GM23338 (cell line): ENCODE measurements around the gene KCNQ1OT1. TPM values are rescaled to one million over a fixed set of nuclear protein-coding genes. Genes with fewer than 3 reads are reported as not detected.

Experiments
- ATAC-seq: fragments of 200-7000 bp; cut with Tn5 transposase; 3 replicates; pipeline ENCODE4 v1.9.1; 2020
- DNase-seq: peaks from one replicate; pipeline ENCODE4 v3.0.0-alpha.2; 2015; ENCODE audit warnings: low spot score
- H2AFZ ChIP-seq: fragments of 200-600 bp; sonication (generic); 2 replicates; pipeline ENCODE4 v1.8.0; 2016; ENCODE audit warnings: antibody characterized with exemption, mild to moderate bottlenecking, moderate library complexity
- H3F3A ChIP-seq: fragments of 200-600 bp; sonication (generic); replicated peaks from 2 replicates; pipeline ENCODE4 v1.8.0; 2017; ENCODE audit warnings: antibody characterized with exemption, mixed run types, low read depth
- H3K27ac ChIP-seq: fragments of 200-600 bp; sonication (generic); 2 replicates; pipeline ENCODE4 v1.6.1; 2016; ENCODE audit warnings: low read depth
- H3K27me3 ChIP-seq: fragments of 200-600 bp; sonication (generic); 2 replicates; pipeline ENCODE4 v1.8.0; 2016; ENCODE audit warnings: mild to moderate bottlenecking, mixed run types, moderate library complexity; ENCODE audit not compliant: insufficient read depth
- H3K36me3 ChIP-seq: fragments of 200-600 bp; sonication (generic); 2 replicates; pipeline ENCODE4 v1.8.0; 2016; ENCODE audit warnings: mild to moderate bottlenecking; ENCODE audit not compliant: insufficient read depth
- H3K4me1 ChIP-seq: fragments of 200-600 bp; sonication (generic); 2 replicates; pipeline ENCODE4 v1.8.0; 2016; ENCODE audit warnings: mild to moderate bottlenecking, moderate library complexity; ENCODE audit not compliant: insufficient read depth
- H3K4me2 ChIP-seq: fragments of 200-600 bp; sonication (generic); 2 replicates; pipeline ENCODE4 v1.7.1; 2017; ENCODE audit warnings: mixed run types
- H3K4me3 ChIP-seq: fragments of 200-600 bp; sonication (generic); 2 replicates; pipeline ENCODE4 v1.6.1; 2016; ENCODE audit warnings: mixed run types
- H3K79me2 ChIP-seq: fragments of 200-600 bp; sonication (generic); replicated peaks from 2 replicates; pipeline ENCODE4 v1.8.0; 2017; ENCODE audit warnings: mild to moderate bottlenecking; ENCODE audit not compliant: insufficient read depth
- H3K9me2 ChIP-seq: fragments of 200-600 bp; sonication (generic); 2 replicates; pipeline ENCODE4 v1.8.0; 2017; ENCODE audit not compliant: insufficient read depth
- H4K20me1 ChIP-seq: fragments of 200-600 bp; sonication (generic); replicated peaks from 2 replicates; pipeline ENCODE4 v1.8.0; 2017; ENCODE audit warnings: mild to moderate bottlenecking; ENCODE audit not compliant: insufficient read depth
- H3K27ac Mint-ChIP-seq: 2 replicates; pipeline ENCODE4 v1.8.0; 2020; ENCODE audit warnings: inconsistent platforms, mild to moderate bottlenecking, moderate library complexity, mixed read lengths
- H3K27me3 Mint-ChIP-seq: 3 replicates; pipeline ENCODE4 v1.8.0; 2022; ENCODE audit warnings: low read depth, mild to moderate bottlenecking, moderate library complexity, mixed read lengths, inconsistent platforms; ENCODE audit not compliant: insufficient read depth, poor library complexity
- H3K36me3 Mint-ChIP-seq: 3 replicates; pipeline ENCODE4 v1.8.0; 2021; ENCODE audit warnings: low read depth, mild to moderate bottlenecking, inconsistent platforms, moderate library complexity, mixed read lengths
- H3K4me1 Mint-ChIP-seq: 3 replicates; pipeline ENCODE4 v1.8.0; 2020; ENCODE audit warnings: mild to moderate bottlenecking, inconsistent platforms, mixed read lengths
- H3K4me3 Mint-ChIP-seq: 3 replicates; pipeline ENCODE4 v1.8.0; 2021; ENCODE audit warnings: moderate library complexity, mild to moderate bottlenecking, inconsistent platforms, mixed read lengths
- H3K9me3 Mint-ChIP-seq: 3 replicates; pipeline ENCODE4 v1.8.0; 2020; ENCODE audit warnings: moderate library complexity, mild to moderate bottlenecking, inconsistent platforms, mixed read lengths
- CREB1 ChIP-seq: fragments of 250-450 bp; sonication (Bioruptor Pico); IDR thresholded peaks from 2 replicates; pipeline ENCODE4 v1.5.0; 2020; ENCODE audit warnings: low read depth, mild to moderate bottlenecking, moderate library complexity
- JUNB ChIP-seq: IDR thresholded peaks from one replicate; pipeline ENCODE4 v1.6.1; 2016; ENCODE audit warnings: antibody characterized with exemption; ENCODE audit not compliant: unreplicated experiment
- ZNF331 ChIP-seq: fragments of 250-450 bp; sonication (Bioruptor Pico); IDR thresholded peaks from 2 replicates; pipeline ENCODE4 v1.5.0; 2020; ENCODE audit warnings: low read depth, mild to moderate bottlenecking, moderate library complexity
- polyA plus RNA-seq: library from polyadenylated mRNA; unstranded; fragments of >200 nt; fragmentation: Nextera tagmentation; extraction: Ambion mirVana; gene quantifications from 2 replicates; pipeline ENCODE4 v1.2.1, GENCODE V29; 2016
- total RNA-seq: library from RNA; depleted of rRNA; stranded (reverse); fragments of >200 nt; shearing (Covaris generic); gene quantifications from 2 replicates; pipeline ENCODE4 v1.2.3, GENCODE V29; 2014
- TF ChIP-seq, protein P1 (sequence below), 2 experiments: fragments of 200-600 bp in 1 of 2; sonication (generic) in 1 of 2; conservative IDR thresholded peaks; 2 replicates each; pipeline versions ENCODE4 v1.5.1 to v1.6.1; 2016 to 2017; ENCODE audit warnings: antibody characterized with exemption in 2 of 2, low read depth in 2 of 2, mild to moderate bottlenecking in 2 of 2, moderate library complexity in 1 of 2
- TF ChIP-seq, protein P2 (sequence below): IDR thresholded peaks from 2 replicates; pipeline ENCODE4 v1.6.1; 2016; ENCODE audit warnings: antibody characterized with exemption

KCNQ1OT1 gene
- total and polyA plus RNA-seq, 2 experiments from 2014 or later, result 1.5 to 4.2 TPM

DNA sequence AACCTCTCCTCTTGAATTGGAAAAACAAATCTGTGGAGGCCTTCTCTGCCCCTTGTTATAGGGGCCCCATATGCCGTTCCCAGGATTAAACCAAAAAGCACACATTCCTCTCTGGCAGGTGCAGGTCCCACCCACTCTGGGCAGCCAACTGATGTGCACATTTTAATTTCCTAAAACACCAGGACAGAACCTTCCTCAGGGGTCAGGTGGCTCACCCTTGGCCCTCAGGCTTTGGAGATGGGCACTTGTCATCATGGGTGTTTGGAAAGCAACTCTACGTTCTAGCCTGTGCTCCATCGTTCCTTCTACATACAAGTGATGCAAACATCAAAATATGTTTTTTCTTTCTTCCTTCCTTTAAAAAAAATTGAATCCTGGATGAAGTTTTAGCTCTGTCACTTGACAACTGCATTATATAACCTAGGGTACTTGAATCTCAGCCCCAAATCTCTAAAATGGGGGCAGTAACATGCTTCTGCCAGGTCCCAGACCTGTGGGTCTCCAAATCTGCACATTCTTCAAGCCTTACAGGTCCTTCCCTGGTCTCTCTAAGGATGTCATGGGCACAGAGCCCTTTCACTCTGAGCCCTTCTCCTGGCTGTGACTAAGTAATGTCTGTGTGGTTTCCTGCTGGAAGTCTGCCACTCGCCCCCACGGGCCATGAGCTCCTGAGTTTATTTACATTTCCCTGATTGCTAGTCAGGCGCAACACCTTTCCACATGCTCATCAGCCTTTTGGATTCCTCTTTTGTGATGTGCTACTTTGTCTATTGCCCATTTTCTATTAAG is 43.8 kb downstream of the KCNQ1OT1 start:
- H3K36me3 Mint-ChIP-seq, result peaks cover 94% of the 10 kb centered on the region
- Histone ChIP-seq H3K4me2 (no peak overlapping the region), H3K9me2 (no peaks in the 10 kb centered on the region; the same call in 1 of the 2 replicates), H3F3A (no peaks in the 10 kb centered on the region), H3K79me2 (no peaks in the 10 kb centered on the region), H3K27ac (no peak overlapping the region), H3K27me3 (peaks cover 98% of the 10 kb centered on the region), H2AFZ (no peak overlapping the region), H3K4me3 (no peak overlapping the region), H4K20me1 (no peaks in the 10 kb centered on the region; the same call in 1 of the 2 replicates), H3K4me1 (no peaks in the 10 kb centered on the region), H3K36me3 (peaks cover 15% of the 10 kb centered on the region; the same call in 1 of the 2 replicates)
- no peaks in the 10 kb centered on the region; the same call in 1 of the 3 replicates for H3K4me1 Mint-ChIP-seq
- TF ChIP-seq, protein P1, sequence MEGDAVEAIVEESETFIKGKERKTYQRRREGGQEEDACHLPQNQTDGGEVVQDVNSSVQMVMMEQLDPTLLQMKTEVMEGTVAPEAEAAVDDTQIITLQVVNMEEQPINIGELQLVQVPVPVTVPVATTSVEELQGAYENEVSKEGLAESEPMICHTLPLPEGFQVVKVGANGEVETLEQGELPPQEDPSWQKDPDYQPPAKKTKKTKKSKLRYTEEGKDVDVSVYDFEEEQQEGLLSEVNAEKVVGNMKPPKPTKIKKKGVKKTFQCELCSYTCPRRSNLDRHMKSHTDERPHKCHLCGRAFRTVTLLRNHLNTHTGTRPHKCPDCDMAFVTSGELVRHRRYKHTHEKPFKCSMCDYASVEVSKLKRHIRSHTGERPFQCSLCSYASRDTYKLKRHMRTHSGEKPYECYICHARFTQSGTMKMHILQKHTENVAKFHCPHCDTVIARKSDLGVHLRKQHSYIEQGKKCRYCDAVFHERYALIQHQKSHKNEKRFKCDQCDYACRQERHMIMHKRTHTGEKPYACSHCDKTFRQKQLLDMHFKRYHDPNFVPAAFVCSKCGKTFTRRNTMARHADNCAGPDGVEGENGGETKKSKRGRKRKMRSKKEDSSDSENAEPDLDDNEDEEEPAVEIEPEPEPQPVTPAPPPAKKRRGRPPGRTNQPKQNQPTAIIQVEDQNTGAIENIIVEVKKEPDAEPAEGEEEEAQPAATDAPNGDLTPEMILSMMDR (conservative IDR thresholded peaks at IDR 0.05; ENCODE audit: low read depth in 2 of 2), result no peak
- no peak for TF ChIP-seq ZNF331 (CRISPR knock-in tag)
- TF ChIP-seq CREB1, result no peak
- TF ChIP-seq JUNB, result no peak
- no peak overlapping the region for H3K4me3 Mint-ChIP-seq
- peaks cover 99% of the 10 kb centered on the region for H3K9me3 Mint-ChIP-seq
- H3K27ac Mint-ChIP-seq, result no peak overlapping the region
- DNase-seq (no peak), ATAC-seq (no peak)
- peaks cover 71% of the 10 kb centered on the region for H3K27me3 Mint-ChIP-seq

DNA sequence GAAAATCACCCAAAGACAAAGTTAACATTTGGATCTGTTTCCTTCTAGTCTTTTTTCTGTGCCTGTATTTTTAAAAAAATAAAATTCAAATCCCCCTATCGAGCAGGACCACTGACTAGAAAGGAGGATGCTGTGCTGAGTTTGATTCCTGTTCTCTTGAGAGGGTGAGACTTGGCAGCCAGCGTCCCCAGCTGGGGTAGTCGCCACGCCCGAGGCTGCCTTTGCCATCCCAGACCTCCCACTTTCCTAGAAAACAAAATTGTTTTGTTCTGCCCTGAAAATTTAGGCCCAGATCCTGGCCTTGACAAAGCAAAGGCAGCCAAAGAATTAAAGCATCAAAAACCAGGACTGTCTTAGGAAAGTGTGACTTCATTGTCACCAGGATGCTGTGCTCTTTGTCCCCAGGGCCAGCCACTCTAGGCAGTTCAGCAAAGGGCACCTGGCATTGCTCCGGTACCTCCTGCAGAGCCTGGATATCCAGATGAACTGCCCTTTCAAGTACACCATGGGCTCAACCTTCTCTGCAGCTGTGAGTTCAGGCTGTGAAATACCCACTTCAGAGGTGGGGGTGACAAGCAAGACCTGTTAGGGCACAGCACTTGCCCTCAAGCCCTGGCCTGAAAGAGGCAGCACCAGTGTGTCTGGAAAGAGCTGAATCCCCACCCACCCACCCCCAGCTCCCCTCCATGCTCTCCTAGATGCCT is 44.6 kb downstream of the KCNQ1OT1 start:
- peaks cover 98% of the 10 kb centered on the region for H3K27me3 ChIP-seq
- peaks cover 95% of the 10 kb centered on the region for H3K36me3 Mint-ChIP-seq

More for the DNA sequence above, 44.6 kb downstream of the KCNQ1OT1 start:
- Mint-ChIP-seq H3K4me3 (no peak overlapping the region), H3K9me3 (peaks cover 99% of the 10 kb centered on the region), H3K27ac (no peak overlapping the region), H3K27me3 (peaks cover 76% of the 10 kb centered on the region), H3K4me1 (no peaks in the 10 kb centered on the region; the same call in 1 of the 3 replicates)
- TF ChIP-seq, protein P1 (conservative IDR thresholded peaks at IDR 0.05; ENCODE audit: low read depth in 2 of 2), result no peak
- TF ChIP-seq, protein P2, sequence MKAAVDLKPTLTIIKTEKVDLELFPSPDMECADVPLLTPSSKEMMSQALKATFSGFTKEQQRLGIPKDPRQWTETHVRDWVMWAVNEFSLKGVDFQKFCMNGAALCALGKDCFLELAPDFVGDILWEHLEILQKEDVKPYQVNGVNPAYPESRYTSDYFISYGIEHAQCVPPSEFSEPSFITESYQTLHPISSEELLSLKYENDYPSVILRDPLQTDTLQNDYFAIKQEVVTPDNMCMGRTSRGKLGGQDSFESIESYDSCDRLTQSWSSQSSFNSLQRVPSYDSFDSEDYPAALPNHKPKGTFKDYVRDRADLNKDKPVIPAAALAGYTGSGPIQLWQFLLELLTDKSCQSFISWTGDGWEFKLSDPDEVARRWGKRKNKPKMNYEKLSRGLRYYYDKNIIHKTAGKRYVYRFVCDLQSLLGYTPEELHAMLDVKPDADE, result no peak
- Histone ChIP-seq H3K4me3 (no peak overlapping the region), H4K20me1 (no peaks in the 10 kb centered on the region), H3K27ac (no peak overlapping the region), H3K79me2 (no peaks in the 10 kb centered on the region), H3K4me1 (no peaks in the 10 kb centered on the region), H3K9me2 (no peaks in the 10 kb centered on the region), H2AFZ (no peak overlapping the region), H3K36me3 (peaks cover 11% of the 10 kb centered on the region; the same call in 1 of the 2 replicates), H3F3A (no peaks in the 10 kb centered on the region), H3K4me2 (no peak overlapping the region)
- DNase-seq (no peak), ATAC-seq (no peak)
